Eye (tissue), 1 donor: ENCODE data around the gene PRUNE1.
A peak's percentile ranks its signal among the peaks of the same experiment; 100 is the strongest.

Experiments used
- DNase-seq: peaks from one replicate; pipeline ENCODE4 v3.0.0-alpha.2; 2015

Gene PRUNE1

GRCh38 chr1:151051356-151052009 lies 43.2 kb downstream of the PRUNE1 start:
- DNase-seq = no peak

GRCh38 chr1:151054971-151055547 lies 46.8 kb downstream of the PRUNE1 start:
- DNase-seq = no peak

- no peak for DNase-seq
Measured at GRCh38 chr1:151055581-151055980, 47.3 kb downstream of the PRUNE1 start.

- no peak for DNase-seq
Measured at GRCh38 chr1:151056149-151056548, 47.9 kb downstream of the PRUNE1 start.

GRCh38 chr1:151058692-151059091 lies 50.4 kb downstream of the PRUNE1 start:
- DNase-seq = peak; percentile 72

GRCh38 chr1:151059109-151060006 lies 51.1 kb downstream of the PRUNE1 start, which contains the start of gene CDC42SE1:
Gene CDC42SE1, minus strand, starts transcription at chr1:151059622. Its CDS starts 3,892 bp downstream, at chr1:151055730.
- peak; percentile 95 for DNase-seq

GRCh38 chr1:151060007-151060656 lies 51.9 kb downstream of the PRUNE1 start, which contains the start of gene MLLT11:
Gene MLLT11, plus strand, starts transcription at chr1:151060397. Its CDS starts 6,828 bp downstream, at chr1:151067225.
- DNase-seq = peak; percentile 97

- DNase-seq = peak; percentile 77
Measured at GRCh38 chr1:151060657-151061421, 52.6 kb downstream of the PRUNE1 start.

GRCh38 chr1:151061704-151062103 lies 53.5 kb downstream of the PRUNE1 start:
- peak; percentile 41 for DNase-seq

- DNase-seq = no peak
Measured at GRCh38 chr1:151062741-151063371, 54.6 kb downstream of the PRUNE1 start.

GRCh38 chr1:151065089-151065645 lies 56.9 kb downstream of the PRUNE1 start:
- DNase-seq = no peak

GRCh38 chr1:151067185-151067584 lies 58.9 kb downstream of the PRUNE1 start:
- no peak for DNase-seq

GRCh38 chr1:151069103-151069486 lies 60.8 kb downstream of the PRUNE1 start:
- no peak for DNase-seq

GRCh38 chr1:151070474-151071276 lies 62.4 kb downstream of the PRUNE1 start, which contains the start of gene GABPB2:
Gene GABPB2, plus strand, starts transcription at chr1:151070761. Its CDS starts 17,429 bp downstream, at chr1:151088190.
- peak; percentile 97 for DNase-seq

GRCh38 chr1:151072224-151072623 lies 64.0 kb downstream of the PRUNE1 start:
- DNase-seq = no peak
